Measurements from ENCODE around the gene SFR1. TPM values are rescaled to one million over a fixed set of nuclear protein-coding genes. Genes with fewer than 3 reads are reported as not detected.

SFR1 gene
- total RNA-seq, 1 experiment from 2014 or later: 12.0 TPM

DNA sequence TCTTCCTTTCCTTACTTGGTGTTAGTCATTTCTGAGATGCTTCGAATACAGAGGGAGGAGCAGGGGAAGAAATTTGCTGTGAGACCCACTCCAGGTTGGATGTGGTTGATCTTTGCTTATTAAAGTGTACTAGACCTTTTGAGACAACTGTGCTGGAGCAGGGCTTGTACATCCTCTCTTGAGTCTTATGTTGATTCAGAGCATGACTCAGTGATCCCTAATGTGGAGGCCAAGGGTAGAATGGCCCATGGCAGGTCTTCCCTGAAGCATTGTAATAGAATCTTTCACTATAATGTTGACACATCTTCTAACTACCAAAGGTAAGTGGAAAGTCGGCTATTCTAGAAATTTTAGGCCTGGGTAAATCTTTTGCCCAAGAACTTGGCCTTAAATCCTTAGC lies 17.0 kb upstream of the SFR1 start:
- DNase-seq (ENCODE audit: low read depth): peak; percentile 36

GRCh38 chr10:104109908-104110662 lies 11.9 kb upstream of the SFR1 start:
- DNase-seq (ENCODE audit: low read depth): peak; percentile 87

DNA sequence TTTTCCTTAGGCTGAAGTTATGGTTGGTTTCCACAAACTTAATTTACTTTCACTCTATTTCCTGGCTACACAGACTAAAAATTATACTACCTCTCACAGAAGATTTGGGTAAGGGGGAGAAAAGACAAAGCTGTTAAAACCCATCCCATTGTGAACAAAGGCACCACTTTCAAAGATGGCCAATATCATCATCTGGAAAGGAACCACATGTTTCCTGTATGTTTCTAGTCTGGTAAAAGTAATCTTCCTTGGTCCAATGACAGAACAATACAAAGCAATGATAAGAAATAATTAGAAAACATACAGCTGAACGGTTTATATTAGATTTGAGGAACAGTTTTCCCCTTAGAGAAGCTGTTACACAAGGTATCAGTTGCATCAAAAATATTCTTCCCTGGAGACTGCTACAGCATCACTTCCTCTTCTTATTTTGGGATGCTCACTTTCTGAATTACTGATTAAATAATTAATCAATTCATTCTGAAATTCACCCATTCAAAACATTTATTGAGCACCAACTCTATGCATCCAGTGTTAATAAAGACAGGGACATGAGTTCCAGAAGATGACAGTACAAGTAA lies 8.5 kb upstream of the SFR1 start:
- DNase-seq (ENCODE audit: low read depth): no peak

DNA sequence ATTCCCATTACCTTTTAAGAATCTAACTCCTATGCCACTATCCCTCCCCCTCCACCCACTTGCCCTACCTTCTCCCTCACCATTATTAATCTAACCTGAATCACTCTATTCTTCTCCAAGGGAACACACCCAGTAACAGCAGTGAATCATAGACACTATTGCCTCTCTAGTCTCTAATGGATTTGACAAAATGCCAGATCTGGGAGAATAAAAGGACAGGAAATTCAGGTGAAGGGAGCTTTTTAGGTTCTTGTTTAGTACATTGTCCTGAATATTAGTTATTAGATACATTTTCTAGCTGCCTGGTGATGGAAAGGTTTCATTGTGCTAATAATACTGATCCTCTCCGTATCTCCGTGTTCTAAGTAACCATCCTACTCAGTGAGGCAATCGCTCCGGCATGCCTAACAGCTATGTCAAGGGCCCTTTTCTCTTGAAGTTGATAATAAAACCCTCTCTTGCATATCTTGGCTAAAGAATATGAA lies 4.1 kb upstream of the SFR1 start:
- peak; percentile 46 for DNase-seq (ENCODE audit: low read depth)

- DNase-seq (ENCODE audit: low read depth): no peak
These were observed 2.0 kb upstream of the SFR1 start for GRCh38 chr10:104119996-104120395.

- DNase-seq (ENCODE audit: low read depth): no peak
These were observed 1.5 kb upstream of the SFR1 start for GRCh38 chr10:104120512-104120902.

- DNase-seq (ENCODE audit: low read depth): peak; percentile 95
These were observed 977 bp upstream of the SFR1 start for GRCh38 chr10:104120903-104121484.

DNA sequence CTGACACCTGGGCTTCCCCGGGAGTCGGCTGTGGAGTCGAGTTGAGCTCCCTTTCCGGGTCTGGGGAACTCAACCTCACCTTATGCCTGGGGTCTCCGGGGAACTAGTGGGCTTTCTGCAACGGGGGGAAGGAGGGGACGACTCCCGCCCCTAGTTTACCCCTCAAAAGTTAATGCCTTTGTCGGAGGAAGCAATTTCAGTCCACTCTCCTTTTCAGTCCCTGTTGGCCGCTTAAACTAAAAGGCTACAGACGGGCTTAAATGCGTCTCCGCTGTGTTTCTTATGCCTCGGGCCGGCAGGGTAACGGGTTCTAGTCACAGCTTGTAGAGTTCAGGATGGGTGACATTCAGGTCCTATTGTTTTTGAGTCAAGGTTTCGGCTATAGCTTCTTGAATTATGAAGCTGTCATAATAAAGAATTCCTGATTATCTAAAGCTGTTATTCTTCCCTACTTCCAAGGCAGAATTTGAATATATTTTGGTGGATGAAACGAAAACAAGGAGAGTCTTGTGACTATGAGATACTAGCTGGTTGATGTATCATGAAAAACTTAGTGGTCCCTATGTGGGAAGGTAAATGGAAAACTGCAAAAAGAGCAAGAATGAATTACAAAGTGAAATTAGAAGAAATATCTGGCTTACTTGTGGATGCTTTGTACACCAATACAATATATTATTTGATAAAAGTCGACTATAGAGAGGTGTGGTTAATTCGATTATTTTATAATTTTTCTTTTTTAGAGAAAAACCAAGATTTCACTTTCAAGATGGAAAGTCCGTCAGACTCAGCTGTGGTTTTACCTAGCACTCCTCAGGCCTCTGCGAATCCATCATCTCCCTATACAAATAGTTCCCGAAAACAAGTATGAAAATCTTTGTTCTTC lies 495 bp downstream of the SFR1 start:
- DNase-seq (ENCODE audit: low read depth): peak; percentile 24

DNA sequence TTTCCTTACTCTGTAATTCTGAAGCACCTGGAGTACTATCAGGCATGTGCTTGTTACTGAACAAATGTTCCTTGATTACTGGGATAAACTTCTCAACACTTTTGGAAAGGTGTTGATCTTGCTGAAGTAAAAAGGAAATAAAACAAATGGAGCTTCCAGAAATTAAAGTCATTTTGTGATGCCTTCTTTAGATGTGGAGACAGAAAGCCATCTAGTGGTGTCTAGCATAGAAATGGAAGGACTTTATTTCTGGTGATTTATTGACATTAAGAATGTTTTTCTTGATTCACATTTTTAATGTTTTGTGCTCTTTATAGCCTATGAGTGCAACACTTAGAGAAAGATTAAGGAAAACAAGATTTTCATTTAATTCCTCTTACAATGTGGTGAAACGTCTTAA lies 1.4 kb downstream of the SFR1 start:
- peak; percentile 25 for DNase-seq (ENCODE audit: low read depth)

GRCh38 chr10:104127411-104127810 lies 5.4 kb downstream of the SFR1 start:
- peak; percentile 22 for DNase-seq (ENCODE audit: low read depth)

DNA sequence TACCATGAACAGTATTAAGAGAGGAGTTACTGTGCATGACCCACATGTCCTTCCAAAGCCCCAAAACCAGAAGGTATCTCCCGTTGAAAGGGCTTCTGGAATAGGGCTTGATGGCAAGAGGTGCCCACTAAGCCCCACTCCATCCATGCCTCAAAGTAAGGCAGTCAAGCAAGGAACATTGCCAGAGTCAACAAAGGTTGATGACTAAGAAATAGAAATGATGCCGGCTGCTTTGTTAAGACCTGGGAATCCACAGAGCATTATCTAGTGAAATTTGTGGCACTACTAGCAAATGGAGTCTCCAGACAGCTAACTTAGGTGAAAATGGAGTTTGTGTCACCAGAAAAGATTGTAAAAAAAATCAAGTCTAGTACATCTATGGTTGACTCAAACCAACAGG lies 6.2 kb downstream of the SFR1 start:
- DNase-seq (ENCODE audit: low read depth): peak; percentile 62

- no peak for DNase-seq (ENCODE audit: low read depth)
These were observed 8.1 kb downstream of the SFR1 start for GRCh38 chr10:104130041-104130440.

GRCh38 chr10:104138131-104138530 lies 16.2 kb downstream of the SFR1 start:
- no peak for DNase-seq (ENCODE audit: low read depth)

DNA sequence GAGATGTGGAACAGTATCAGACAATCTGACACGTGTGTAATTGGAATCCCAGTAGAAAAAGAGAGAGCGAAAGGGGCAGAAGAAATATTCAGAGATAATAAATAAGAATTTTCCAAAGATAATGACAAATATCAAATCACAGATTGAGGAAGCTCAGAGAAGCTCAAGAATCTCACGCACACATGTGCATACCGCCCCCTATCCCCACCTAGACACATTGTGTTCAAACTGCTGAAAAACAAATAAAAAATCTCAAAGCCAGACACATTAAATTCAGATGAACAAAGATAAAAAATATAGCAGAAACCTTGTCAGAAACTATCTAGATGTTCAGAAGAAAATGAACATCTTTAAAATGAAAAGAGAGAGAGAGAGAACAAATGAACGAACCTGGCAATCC lies 17.2 kb downstream of the SFR1 start:
- DNase-seq (ENCODE audit: low read depth): no peak

GRCh38 chr10:104142081-104142480 lies 20.1 kb downstream of the SFR1 start:
- no peak for DNase-seq (ENCODE audit: low read depth)

DNA sequence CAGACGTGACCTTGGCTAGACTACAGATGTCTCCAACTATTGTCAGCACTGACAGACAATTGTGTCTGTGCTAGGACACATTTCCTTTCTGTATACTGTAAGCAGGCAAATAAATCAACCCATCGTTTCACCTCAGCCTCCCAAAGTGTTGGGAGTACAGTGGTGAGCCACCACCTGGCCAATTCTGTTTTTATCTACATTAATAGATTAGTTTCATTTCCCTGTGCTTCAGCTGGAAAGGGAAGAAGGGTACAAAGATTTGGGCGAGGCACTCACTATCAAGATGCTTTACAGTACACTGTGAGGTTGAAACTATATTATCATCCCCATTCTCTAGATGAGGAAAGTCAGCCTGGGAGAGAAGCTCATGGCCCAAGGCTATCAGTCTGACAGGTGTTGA lies 21.9 kb downstream of the SFR1 start:
- DNase-seq (ENCODE audit: low read depth): no peak

- no peak for DNase-seq (ENCODE audit: low read depth)
These were observed 23.0 kb downstream of the SFR1 start for GRCh38 chr10:104144931-104145330.

- no peak for DNase-seq (ENCODE audit: low read depth)
These were observed 24.9 kb downstream of the SFR1 start for GRCh38 chr10:104146882-104147281.

- DNase-seq (ENCODE audit: low read depth): no peak
These were observed 28.2 kb downstream of the SFR1 start for GRCh38 chr10:104150139-104150538.

GRCh38 chr10:104151737-104152136 lies 29.8 kb downstream of the SFR1 start:
- no peak for DNase-seq (ENCODE audit: low read depth)

DNA sequence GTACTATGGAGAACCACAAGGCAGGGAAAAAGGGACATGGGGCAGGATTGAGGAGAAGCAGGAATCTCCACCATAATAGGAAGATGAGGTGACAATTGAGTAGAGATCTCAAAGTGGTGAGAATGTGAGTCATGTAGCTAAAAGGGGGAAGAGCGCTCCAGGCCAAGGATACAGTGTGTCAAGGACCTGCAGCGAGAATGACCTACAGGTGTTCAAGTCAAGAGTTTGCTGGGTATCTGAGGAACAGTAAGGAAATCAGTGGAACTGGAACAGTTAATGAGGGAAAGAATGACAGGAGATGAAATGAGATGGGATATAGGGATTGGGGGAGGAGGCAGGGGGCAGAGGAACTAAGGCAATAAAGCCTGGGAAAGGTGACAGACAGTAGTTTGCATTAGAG lies 33.6 kb downstream of the SFR1 start:
- DNase-seq (ENCODE audit: low read depth): no peak

GRCh38 chr10:104170610-104171254 lies 48.8 kb downstream of the SFR1 start:
- DNase-seq (ENCODE audit: low read depth): no peak

Data from RPMI7951 (cell line).